Measurements from ENCODE around the gene ALDH3B2. TPM values are rescaled to one million over a fixed set of nuclear protein-coding genes. Genes with fewer than 3 reads are reported as not detected.

ALDH3B2 gene
- total RNA-seq, 1 donor from 2014 or later, result not detected

DNA sequence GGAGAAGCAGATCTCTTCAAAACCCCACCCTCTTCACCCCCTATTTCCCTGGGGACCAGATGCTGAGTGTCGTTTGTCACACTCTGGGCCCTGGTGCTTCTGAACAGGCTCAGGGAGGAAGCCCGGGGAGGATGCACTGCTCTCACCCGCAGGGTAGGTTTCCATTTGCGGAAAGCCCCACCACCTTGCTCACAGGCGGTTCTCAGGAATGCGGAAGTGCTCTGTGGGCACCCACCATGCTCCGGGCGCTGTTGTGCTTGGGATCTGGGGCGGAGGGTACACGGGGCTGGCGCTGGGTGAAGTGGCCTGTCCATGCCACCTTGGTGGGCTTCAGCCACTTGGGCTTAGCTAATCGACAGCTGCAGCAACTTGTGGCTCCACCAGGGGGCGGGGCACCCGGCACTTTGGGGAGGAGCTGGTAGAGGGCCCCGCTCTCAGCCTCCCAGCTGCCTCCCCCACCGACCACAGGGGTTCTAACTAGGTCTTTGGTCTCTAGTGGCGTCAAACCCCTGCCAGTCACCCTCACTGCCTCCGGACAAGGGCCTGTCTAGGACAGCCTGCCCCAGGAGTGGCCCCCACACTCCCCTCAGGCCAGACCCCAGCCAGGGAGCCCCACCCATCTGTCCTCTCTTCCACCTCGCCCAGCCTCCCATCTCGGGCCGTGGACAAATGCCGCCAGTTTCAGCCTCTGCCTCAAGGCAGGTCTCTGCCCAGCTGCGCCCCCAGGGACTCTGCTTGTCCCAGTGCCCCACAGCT lies 60.3 kb downstream of the ALDH3B2 start:
- Histone ChIP-seq H3K4me3 (peak overlapping the region; percentile 61), H3K4me1 (peaks cover 55% of the 10 kb centered on the region), H3K27ac (replicated peaks) (peak overlapping the region; percentile 72), H3K36me3 (peaks cover 41% of the 10 kb centered on the region), H3K27me3 (ENCODE audit: low read depth) (peaks cover 19% of the 10 kb centered on the region), H3K9me3 (replicated peaks) (no peaks in the 10 kb centered on the region)
- peak; percentile 60 for DNase-seq
- intact Hi-C loops (cut with micrococcal nuclease), result no loop called here
- TF ChIP-seq, protein P1, sequence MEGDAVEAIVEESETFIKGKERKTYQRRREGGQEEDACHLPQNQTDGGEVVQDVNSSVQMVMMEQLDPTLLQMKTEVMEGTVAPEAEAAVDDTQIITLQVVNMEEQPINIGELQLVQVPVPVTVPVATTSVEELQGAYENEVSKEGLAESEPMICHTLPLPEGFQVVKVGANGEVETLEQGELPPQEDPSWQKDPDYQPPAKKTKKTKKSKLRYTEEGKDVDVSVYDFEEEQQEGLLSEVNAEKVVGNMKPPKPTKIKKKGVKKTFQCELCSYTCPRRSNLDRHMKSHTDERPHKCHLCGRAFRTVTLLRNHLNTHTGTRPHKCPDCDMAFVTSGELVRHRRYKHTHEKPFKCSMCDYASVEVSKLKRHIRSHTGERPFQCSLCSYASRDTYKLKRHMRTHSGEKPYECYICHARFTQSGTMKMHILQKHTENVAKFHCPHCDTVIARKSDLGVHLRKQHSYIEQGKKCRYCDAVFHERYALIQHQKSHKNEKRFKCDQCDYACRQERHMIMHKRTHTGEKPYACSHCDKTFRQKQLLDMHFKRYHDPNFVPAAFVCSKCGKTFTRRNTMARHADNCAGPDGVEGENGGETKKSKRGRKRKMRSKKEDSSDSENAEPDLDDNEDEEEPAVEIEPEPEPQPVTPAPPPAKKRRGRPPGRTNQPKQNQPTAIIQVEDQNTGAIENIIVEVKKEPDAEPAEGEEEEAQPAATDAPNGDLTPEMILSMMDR (IDR thresholded peaks at IDR 0.05; ENCODE audit: borderline replicate concordance), result peak; percentile 79

DNA sequence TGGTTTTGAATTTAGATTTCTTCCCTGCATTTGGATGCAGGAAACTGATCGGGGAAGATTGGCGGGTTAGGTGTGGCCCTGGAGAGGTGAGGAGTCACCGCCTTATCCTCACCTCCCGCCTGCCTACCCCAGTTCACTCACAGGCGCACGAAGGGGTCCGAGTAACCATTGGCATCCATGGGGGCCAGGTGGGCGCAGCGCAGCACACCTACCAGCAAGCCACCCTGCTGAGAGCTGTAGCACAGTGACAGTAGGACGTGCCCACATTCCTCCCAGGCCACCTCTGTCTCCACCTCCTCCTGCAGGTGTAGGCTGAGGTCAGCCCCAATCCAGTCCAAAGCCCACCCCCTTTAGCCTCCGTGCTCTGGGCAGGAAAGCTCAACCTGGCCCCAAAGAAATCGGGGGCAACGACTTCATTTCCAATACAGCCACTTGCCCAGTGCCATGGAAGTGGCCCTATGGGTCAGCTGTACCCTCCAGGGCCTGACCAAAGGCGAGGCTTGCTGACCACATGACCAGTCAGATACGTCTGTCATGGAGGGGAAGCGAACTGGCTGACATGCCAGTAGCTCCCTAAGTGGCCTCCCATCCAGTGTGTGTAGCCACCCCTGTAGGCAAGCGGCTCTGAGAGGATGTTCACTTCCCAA lies 61.0 kb downstream of the ALDH3B2 start:
- Histone ChIP-seq H3K9me3 (replicated peaks) (no peaks in the 10 kb centered on the region), H3K27ac (replicated peaks) (peak overlapping the region; percentile 72), H3K27me3 (ENCODE audit: low read depth) (peaks cover 19% of the 10 kb centered on the region), H3K4me3 (peak overlapping the region; percentile 61), H3K36me3 (peaks cover 48% of the 10 kb centered on the region), H3K4me1 (peaks cover 62% of the 10 kb centered on the region)
- TF ChIP-seq, protein P1 (IDR thresholded peaks at IDR 0.05; ENCODE audit: borderline replicate concordance), result no peak
- intact Hi-C loops (cut with micrococcal nuclease), result no loop called here
- DNase-seq, result no peak

DNA sequence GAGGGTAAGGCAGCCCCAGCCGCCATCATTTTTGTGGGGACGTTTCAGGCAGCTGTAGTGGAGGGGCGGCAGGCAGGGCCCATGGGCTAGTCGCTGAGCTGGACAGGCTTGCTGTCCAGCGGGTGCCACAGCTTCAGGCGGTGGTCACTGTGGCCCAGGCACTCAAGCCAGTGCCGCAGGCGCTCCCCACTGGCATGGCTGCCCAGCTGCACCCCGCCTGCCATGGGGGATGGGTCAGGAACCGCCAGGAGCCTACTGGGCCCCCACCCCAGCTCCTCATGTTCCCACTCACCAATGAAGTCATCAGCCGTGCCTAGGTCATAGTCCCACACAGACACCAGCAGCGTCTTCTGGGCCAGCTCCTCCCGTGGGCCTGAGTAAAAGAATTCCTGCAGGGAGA lies 61.7 kb downstream of the ALDH3B2 start:
- Histone ChIP-seq H3K4me3 (no peak overlapping the region), H3K27me3 (ENCODE audit: low read depth) (peaks cover 19% of the 10 kb centered on the region), H3K36me3 (peaks cover 52% of the 10 kb centered on the region), H3K9me3 (replicated peaks) (no peaks in the 10 kb centered on the region), H3K27ac (replicated peaks) (no peak overlapping the region), H3K4me1 (peaks cover 69% of the 10 kb centered on the region)
- DNase-seq, result no peak
- intact Hi-C loops (cut with micrococcal nuclease), result no loop called here
- TF ChIP-seq, protein P1 (IDR thresholded peaks at IDR 0.05; ENCODE audit: borderline replicate concordance), result no peak

Other genes with a start within 250 kb of the ALDH3B2 start
- gene RPS6KB2, start 246.1 kb downstream of the ALDH3B2 start, total RNA-seq, result 21.3 TPM
- 0.60 TPM for gene PTPRCAP, start 236.9 kb downstream of the ALDH3B2 start, total RNA-seq
- 25.5 TPM for gene CORO1B, start 231.1 kb downstream of the ALDH3B2 start, total RNA-seq
- gene GPR152, start 221.9 kb downstream of the ALDH3B2 start, total RNA-seq, result not detected
- 1.4 TPM for gene CABP4, start 219.3 kb downstream of the ALDH3B2 start, total RNA-seq
- 87.5 TPM for gene TMEM134, start 205.4 kb downstream of the ALDH3B2 start, total RNA-seq
- 55.3 TPM for gene AIP, start 191.6 kb downstream of the ALDH3B2 start, total RNA-seq
- 36.6 TPM for gene PITPNM1, start 169.3 kb downstream of the ALDH3B2 start, total RNA-seq
- 66.1 TPM for gene CDK2AP2, start 166.5 kb downstream of the ALDH3B2 start, total RNA-seq
- gene CABP2, start 151.2 kb downstream of the ALDH3B2 start, total RNA-seq, result not detected
- 313 TPM for gene GSTP1, start 90.8 kb downstream of the ALDH3B2 start, total RNA-seq
- gene NDUFV1, start 67.7 kb downstream of the ALDH3B2 start, total RNA-seq, result 640 TPM
- 102 TPM for gene NUDT8, start 44.7 kb downstream of the ALDH3B2 start, total RNA-seq
- 0.14 TPM for gene TBX10, start 34.9 kb downstream of the ALDH3B2 start, total RNA-seq
- gene ACY3, start 23.9 kb downstream of the ALDH3B2 start, total RNA-seq, result not detected